GM12872 (cell line): ENCODE results near the gene PHACTR3.

Source experiments
- CTCF ChIP-seq: IDR thresholded peaks from 3 replicates; pipeline ENCODE4 v1.5.1; 2011; ENCODE audit warnings: low read depth, mild to moderate bottlenecking, low read length, moderate library complexity; ENCODE audit not compliant: insufficient read depth

PHACTR3 gene

GRCh38 chr20:59821788-59822187 lies 217.4 kb downstream of the PHACTR3 start:
- no peak for TF ChIP-seq CTCF

GRCh38 chr20:59822291-59823029 lies 218.1 kb downstream of the PHACTR3 start:
- TF ChIP-seq CTCF: no peak

- TF ChIP-seq CTCF: no peak
These were observed 218.7 kb downstream of the PHACTR3 start for GRCh38 chr20:59823030-59823423.

GRCh38 chr20:59823491-59824259 lies 219.3 kb downstream of the PHACTR3 start:
- TF ChIP-seq CTCF: no peak

GRCh38 chr20:59824711-59825562 lies 220.6 kb downstream of the PHACTR3 start:
- no peak for TF ChIP-seq CTCF

GRCh38 chr20:59825563-59825920 lies 221.2 kb downstream of the PHACTR3 start:
- no peak for TF ChIP-seq CTCF
